ENCODE measurements around the gene CCDC122. TPM values are rescaled to one million over a fixed set of nuclear protein-coding genes. Genes with fewer than 3 reads are reported as not detected.

The CCDC122 gene
- total RNA-seq, 6 donors from 2014 or later = 3.5 to 52.4 (median 4.4) TPM

- Histone ChIP-seq H3K4me1 (peaks cover 21 to 28% (median 23%) of the 10 kb centered on the region in 4 donors), H3K4me3 (peak overlapping the region; percentile 40 to 63 (median 54)), H3K27me3 (peaks cover 0 to 23% (median 13%) of the 10 kb centered on the region in 4 donors), H3K27ac (peak overlapping the region in 1 of 4 donors; percentile 37), H3K9me3 (no peaks in the 10 kb centered on the region), H3K36me3 (no peaks in the 10 kb centered on the region)
- DNase-seq = no peak
- TF ChIP-seq POLR2AphosphoS5 (IDR thresholded peaks at IDR 0.05) (no peak), EP300 (IDR thresholded peaks at IDR 0.05) (no peak), POLR2A (IDR thresholded peaks at IDR 0.05) (no peak)
- WGBS, 2 donors = 1% methylated on average over 22 of the region's 28 CpGs; no CpG with 5 or more reads in 1 of the 2 donors
- ATAC-seq (ENCODE audit: low FRiP score in 2 of 2) = no peak
These were observed 93.1 kb downstream of the CCDC122 start for GRCh38 chr13:43786472-43786765.

Small RNA genes lying within 50 kb of the gene (small RNA-seq; reads per million reads assigned to genes)
- gene AL162713.1 = 0 reads per million in 4 donors

Other genes with a start within 250 kb of the CCDC122 start
- gene ENOX1, start 92.8 kb downstream of the CCDC122 start, total RNA-seq = 1 to 10 TPM in 1 of 6 donors, under 1 TPM in 3, not detected in 2; 0.20 to 1.0 (median 0.46) TPM
- gene LACC1, start 164 bp upstream of the CCDC122 start, total RNA-seq = 10 to 100 TPM in 4 of 6 donors, 1 to 10 TPM in 2; 1.6 to 18.9 (median 13.8) TPM